WI38 (cell line): ENCODE results near the gene ZNF148.
A peak's percentile ranks its signal among the peaks of the same experiment; 100 is the strongest.

Experiments
- H3K4me3 ChIP-seq: 2 replicates; pipeline ENCODE4 v1.5.1; 2011; ENCODE audit warnings: low read depth, mild to moderate bottlenecking, control low read depth, low read length
- CTCF ChIP-seq: IDR thresholded peaks from 2 replicates; pipeline ENCODE4 v1.5.1; 2012; ENCODE audit warnings: low read depth, mild to moderate bottlenecking, control low read depth, low read length

Gene ZNF148

DNA sequence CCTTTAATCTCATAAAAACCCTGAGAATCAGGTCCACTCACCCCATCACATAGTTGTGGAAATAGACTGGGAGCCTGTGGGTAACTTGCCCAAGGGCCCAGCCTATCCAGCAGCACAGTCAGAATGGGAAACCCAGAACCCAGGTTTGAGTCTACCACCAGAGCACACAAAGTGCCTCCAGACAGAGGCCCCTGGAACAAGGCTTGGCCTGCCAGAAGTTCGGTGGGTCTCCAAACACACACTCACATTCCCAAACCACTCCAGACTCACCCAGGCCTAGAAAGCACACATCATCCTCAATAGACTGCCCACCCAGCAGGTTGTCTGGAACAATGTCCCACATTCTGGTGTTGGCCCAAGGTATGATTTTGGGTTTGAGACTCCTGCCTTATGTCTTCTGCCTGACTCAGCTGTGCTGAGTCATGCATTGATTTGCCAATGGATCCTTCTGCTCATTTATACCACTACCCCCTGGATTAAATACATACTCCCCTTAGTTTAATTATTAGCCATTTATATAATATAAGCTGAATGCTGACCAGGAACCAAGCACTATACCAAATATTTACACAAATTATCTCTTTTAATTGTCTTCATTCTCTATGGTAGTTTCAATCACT lies 167.1 kb downstream of the ZNF148 start:
- no peak for TF ChIP-seq CTCF
- no peak overlapping the region for H3K4me3 ChIP-seq

GRCh38 chr3:125207507-125207906 lies 167.6 kb downstream of the ZNF148 start:
- no peak for TF ChIP-seq CTCF

GRCh38 chr3:125206934-125207333 lies 168.2 kb downstream of the ZNF148 start:
- no peak overlapping the region for H3K4me3 ChIP-seq
- no peak for TF ChIP-seq CTCF

More at GRCh38 chr3:125207507-125207906, 167.6 kb downstream of the ZNF148 start:
- no peak overlapping the region for H3K4me3 ChIP-seq

DNA sequence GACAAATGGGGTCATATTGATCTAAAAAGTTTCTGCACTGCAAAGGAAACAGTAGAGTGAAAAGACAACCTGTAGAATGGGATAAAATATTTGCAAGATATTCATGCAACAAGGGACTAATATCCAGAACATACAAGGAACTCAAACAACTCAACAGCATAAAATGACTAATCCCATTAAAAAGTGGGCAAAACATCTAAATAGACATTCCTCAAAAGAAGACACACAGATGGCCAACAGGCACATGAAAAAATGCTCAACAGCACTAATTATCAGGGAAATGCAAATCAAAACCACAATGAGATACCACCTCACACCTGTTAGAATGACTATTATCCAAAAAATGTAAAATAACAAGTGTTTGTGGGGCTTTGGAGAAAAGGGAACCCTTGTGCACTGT lies 171.4 kb downstream of the ZNF148 start:
- TF ChIP-seq CTCF, result no peak
- H3K4me3 ChIP-seq, result no peak overlapping the region

GRCh38 chr3:125202197-125202596 lies 172.9 kb downstream of the ZNF148 start:
- no peak overlapping the region for H3K4me3 ChIP-seq
- TF ChIP-seq CTCF, result peak; percentile 12; the same call in 1 of the 2 replicates

DNA sequence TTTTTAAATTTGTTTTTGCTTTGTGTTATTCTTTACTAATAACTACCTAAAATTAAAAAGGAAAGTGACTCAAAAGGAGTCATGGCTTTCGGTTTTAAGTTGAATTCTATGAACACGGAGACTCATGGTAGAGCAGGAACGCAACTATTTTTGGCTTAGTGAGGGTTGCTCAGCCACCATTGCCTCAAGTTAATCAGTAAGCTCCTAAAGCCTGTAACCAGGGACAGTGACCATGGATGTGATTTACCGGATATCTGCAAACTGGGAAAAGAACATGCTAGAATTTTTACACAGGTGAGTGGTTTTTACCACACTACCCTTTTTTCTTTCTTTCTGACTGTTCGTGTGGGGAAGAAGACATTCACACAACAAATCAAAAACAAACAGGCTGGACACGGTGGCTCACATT lies 174.4 kb downstream of the ZNF148 start:
- no peak for TF ChIP-seq CTCF
- H3K4me3 ChIP-seq, result no peak overlapping the region

DNA sequence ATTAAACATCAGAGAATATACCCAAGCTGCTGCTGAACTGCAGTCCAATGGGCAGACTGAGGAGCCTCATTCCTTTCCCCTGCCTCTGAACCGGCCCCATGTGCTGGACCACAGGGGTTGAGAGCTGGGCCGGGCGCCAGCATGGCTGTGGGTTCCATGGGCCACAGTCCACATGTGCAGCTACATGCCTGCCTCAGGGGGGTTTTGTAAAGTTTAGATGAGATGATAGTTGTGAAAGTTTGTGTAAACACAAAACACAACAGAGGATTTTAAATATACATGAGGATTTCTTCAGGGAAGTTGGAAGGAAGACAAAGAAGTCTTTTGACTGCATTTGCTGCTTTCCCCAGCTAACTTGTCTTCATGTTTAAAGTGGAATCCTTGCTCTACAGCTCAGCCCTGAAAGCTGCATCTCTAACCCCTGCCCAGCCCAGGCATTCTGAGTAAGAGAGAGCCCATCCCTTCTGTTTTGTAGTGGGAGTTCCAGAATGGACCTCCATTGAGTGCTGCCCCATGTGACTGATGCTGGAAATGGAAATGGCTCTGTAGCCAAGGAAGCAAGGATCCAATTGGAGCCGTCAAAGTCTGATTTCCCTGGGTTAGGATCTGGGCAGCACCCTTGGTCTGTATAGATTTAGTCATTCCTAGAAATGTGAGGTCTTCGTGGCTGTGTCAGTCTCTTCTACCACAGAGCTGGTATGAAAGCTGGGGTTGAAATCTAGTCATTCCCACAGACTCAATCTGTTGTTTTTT lies 180.1 kb downstream of the ZNF148 start:
- no peak overlapping the region for H3K4me3 ChIP-seq
- TF ChIP-seq CTCF, result no peak
